Psoas muscle (tissue), 8 donors: ENCODE measurements around the gene NRN1. TPM values are rescaled to one million over a fixed set of nuclear protein-coding genes. Genes with fewer than 3 reads are reported as not detected.

ENCODE experiments used
- ATAC-seq, 4 donors: fragments of 200-7000 bp; cut with Tn5 transposase; one replicate each; pipeline ENCODE4 v1.9.1; 2020; ENCODE audit warnings: moderate library complexity in 3 of 4, mild to moderate bottlenecking in 2 of 4
- DNase-seq, 2 donors: peaks; one replicate each; pipeline ENCODE4 v3.0.0-alpha.2; 2020
- H3K27ac ChIP-seq: fragments of 200-600 bp; one replicate; pipeline ENCODE4 v1.8.0; 2022
- H3K27me3 ChIP-seq, 3 donors: fragments of 200-600 bp in 1 of 3; one replicate each; pipeline versions ENCODE4 v1.6.1 to v1.8.0; 2013 to 2022; ENCODE audit warnings: low read length in 2 of 3, mild to moderate bottlenecking in 2 of 3, moderate library complexity in 1 of 3; ENCODE audit not compliant: insufficient read depth in 3 of 3
- H3K36me3 ChIP-seq, 2 donors: fragments of 200-600 bp in 1 of 2; one replicate each; pipeline versions ENCODE4 v1.6.1 to v1.8.0; 2013 to 2022; ENCODE audit warnings: low read depth in 1 of 2, mild to moderate bottlenecking in 1 of 2, moderate library complexity in 1 of 2; ENCODE audit not compliant: insufficient read depth in 1 of 2
- H3K4me1 ChIP-seq: fragments of 200-600 bp; one replicate; pipeline ENCODE4 v1.8.0; 2022
- H3K4me3 ChIP-seq: fragments of 200-600 bp; one replicate; pipeline ENCODE4 v1.8.0; 2022; ENCODE audit warnings: mild to moderate bottlenecking
- H3K9me3 ChIP-seq: fragments of 200-600 bp; one replicate; pipeline ENCODE4 v1.8.0; 2022
- WGBS, 3 donors: extraction: QIAGEN DNeasy Blood & Tissue Kit; methylation state at CpG; one replicate each; pipeline versions ENCODE4 v1.1.6 to v1.1.7; 2013; 5-methylcytosine and 5-hydroxymethylcytosine counted together
- intact Hi-C, 2 donors: fragments of 100-400 bp; cut with DNase I; formaldehyde crosslinking; loops; one replicate each; pipeline versions ENCODE4 v1.11.0 to v1.14.2; 2022
- polyA plus RNA-seq, 3 donors: library from polyadenylated mRNA; stranded (reverse); fragments of 200-250 nt; gene quantifications; one replicate each; pipeline ENCODE4 v1.2.3, GENCODE V29; 2013
- total RNA-seq, 4 donors: library from RNA; stranded (reverse); fragmentation: NEBNext Ultra II Directional in 2 of 4; extraction: Animal tissue kit (Norgen Biotek cat#: 25700) in 2 of 4; gene quantifications; one replicate each; pipeline versions ENCODE4 v1.2.1 to v1.2.4, GENCODE V29; 2021 to 2023
- TF ChIP-seq, protein P1 (sequence below): fragments of 200-600 bp; IDR thresholded peaks from one replicate; pipeline ENCODE4 v1.8.0; 2022; ENCODE audit warnings: antibody characterized with exemption
- donor health status: healthy with polysubstance abuse.
- donor health status: DM: no; HTN: no; CAD: no; lungs with moderate emphysema.
- donor health status: Bipolar disorder and iron deficiency.
- donor health status: healthy.
- donor health status: DM: yes; HTN: yes; CAD: no.
- donor health status: DM: no; HTN: no; CAD: no.
- donor health status: DM: no; HTN: no; CAD: no.
- donor health status: DM: yes; HTN: yes; CAD: no.

The NRN1 gene
- total and polyA plus RNA-seq, 7 donors = 4.6 to 12.8 (median 7.7) TPM

DNA sequence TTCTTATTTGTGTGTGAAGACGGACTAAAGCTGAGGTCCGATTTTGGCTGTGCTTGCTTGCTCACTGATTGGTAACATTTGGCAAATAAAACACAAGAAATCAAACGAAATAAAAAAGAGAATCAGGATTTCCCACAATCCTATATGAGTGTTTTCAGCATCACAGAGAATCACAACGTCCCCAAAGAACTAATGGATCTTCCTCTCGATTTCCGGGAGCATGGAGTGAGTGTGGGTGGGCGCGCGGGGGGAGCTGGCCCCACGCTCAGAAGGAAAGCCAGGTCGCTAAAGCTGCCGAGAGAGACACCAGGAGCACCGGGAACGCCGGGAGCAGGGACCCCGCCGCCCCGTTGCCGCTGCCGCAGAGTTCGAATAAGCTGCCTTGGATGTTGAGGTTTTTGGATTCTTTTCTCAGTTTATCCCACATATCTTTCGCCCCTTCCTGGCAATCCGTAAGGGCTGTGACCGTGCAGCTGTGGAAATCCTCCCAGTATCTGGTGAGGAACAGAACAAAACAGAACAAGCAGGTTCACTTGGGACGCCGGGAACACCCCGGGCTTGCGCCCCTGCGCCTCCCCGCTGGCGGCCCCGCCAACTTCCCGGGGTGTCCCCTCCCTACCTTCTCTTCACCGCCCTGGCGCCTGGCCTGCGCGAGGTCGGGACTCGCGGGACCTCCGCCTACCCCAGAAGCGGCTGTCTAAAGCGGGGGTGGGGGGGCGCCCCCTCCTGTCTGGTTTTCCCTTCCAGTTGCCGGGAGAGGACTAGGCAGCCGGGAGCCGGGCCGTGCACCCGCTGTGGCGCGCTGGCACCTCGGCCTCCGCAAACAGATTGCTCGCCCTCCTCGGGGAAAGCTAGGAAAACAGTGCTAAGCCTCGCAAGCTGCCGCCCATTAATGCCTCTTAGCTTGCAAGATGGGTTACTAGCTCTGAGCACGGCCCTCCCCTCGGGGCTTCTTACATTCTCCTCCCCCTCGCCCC, 7.7 kb downstream of the NRN1 start:
- intact Hi-C loops = no loop called here
- peak overlapping the region; percentile 48 for H3K27ac ChIP-seq
- H3K4me1 ChIP-seq = peaks cover 36% of the 10 kb centered on the region
- H3K27me3 ChIP-seq = peaks cover 0 to 100% (median 68%) of the 10 kb centered on the region in 3 donors
- H3K4me3 ChIP-seq = peak overlapping the region; percentile 79
- H3K36me3 ChIP-seq = no peaks in the 10 kb centered on the region
- peak in 1 of 2 donors; percentile 63 for DNase-seq
- H3K9me3 ChIP-seq = no peaks in the 10 kb centered on the region
- TF ChIP-seq, protein P1, sequence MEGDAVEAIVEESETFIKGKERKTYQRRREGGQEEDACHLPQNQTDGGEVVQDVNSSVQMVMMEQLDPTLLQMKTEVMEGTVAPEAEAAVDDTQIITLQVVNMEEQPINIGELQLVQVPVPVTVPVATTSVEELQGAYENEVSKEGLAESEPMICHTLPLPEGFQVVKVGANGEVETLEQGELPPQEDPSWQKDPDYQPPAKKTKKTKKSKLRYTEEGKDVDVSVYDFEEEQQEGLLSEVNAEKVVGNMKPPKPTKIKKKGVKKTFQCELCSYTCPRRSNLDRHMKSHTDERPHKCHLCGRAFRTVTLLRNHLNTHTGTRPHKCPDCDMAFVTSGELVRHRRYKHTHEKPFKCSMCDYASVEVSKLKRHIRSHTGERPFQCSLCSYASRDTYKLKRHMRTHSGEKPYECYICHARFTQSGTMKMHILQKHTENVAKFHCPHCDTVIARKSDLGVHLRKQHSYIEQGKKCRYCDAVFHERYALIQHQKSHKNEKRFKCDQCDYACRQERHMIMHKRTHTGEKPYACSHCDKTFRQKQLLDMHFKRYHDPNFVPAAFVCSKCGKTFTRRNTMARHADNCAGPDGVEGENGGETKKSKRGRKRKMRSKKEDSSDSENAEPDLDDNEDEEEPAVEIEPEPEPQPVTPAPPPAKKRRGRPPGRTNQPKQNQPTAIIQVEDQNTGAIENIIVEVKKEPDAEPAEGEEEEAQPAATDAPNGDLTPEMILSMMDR = peak; percentile 6
- WGBS, 3 donors = 6 to 9% (median 7%) methylated on average over 56 to 60 of the region's 60 CpGs
- ATAC-seq = peak in 2 of 4 donors; percentile 28 to 30

DNA sequence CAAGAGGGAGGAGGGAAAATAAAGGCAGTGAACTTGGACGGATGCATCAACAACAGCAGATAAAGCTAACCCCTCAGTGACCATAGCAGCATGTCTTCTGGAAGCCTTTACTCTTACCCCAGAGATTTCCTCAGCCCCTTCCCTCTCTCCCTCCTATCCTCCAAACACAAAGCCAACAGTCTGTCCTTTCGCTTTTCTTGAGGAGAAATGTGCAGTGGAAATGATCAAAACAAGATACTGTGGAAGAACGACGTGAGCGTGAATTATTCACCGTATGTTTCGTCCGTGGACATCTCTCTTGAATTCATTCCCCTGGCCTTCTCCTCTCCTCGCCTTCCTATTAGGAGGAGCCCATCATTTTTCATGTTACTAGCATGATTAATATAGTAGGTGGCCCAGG, 8.5 kb downstream of the NRN1 start:
- H3K27ac ChIP-seq = no peak overlapping the region
- WGBS, 3 donors = 35 to 46% (median 39%) methylated on average over 9 of the region's 9 CpGs
- TF ChIP-seq, protein P1 = no peak
- no peak for DNase-seq
- H3K27me3 ChIP-seq = peaks cover 0 to 100% (median 63%) of the 10 kb centered on the region in 3 donors
- intact Hi-C loops = no loop called here
- peak overlapping the region; percentile 79 for H3K4me3 ChIP-seq
- peaks cover 28% of the 10 kb centered on the region for H3K4me1 ChIP-seq
- ATAC-seq = no peak
- no peaks in the 10 kb centered on the region for H3K9me3 ChIP-seq
- H3K36me3 ChIP-seq = no peaks in the 10 kb centered on the region

DNA sequence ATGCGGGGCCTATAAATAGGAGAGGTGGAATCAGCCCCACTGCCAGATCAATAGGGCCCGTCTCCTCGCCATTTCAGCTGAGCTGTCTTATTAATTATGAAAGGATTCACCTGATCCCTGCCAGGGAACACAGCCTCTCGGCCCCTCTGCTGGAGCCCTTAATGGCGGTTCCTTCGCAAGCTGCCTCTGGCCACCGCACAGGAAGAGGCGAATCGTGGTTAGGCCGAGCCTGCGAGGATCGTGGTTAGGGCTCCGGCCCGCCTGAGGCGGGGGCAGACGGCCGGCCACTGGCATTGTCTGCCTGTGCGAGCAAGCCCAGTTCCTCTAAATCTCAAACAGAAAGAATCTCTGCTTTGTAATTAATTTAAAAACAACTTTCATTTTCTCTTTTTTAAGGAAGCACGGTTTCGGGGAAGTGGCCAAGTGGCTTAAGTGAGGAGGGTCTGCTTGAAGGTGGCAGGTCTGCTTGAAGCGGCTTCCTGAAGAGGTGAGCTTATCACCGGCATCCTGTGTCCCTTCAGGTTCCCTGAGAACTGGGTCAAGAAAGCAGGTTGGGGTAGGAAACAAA, 9.2 kb downstream of the NRN1 start:
- peaks cover 0 to 100% (median 59%) of the 10 kb centered on the region in 3 donors for H3K27me3 ChIP-seq
- WGBS, 3 donors = 38 to 43% (median 38%) methylated on average over 22 of the region's 22 CpGs
- H3K9me3 ChIP-seq = no peaks in the 10 kb centered on the region
- peak overlapping the region; percentile 79 for H3K4me3 ChIP-seq
- DNase-seq (peak in 1 of 2 donors; percentile 56), ATAC-seq (peak in 1 of 4 donors; percentile 31)
- TF ChIP-seq, protein P1 = no peak
- H3K4me1 ChIP-seq = peaks cover 24% of the 10 kb centered on the region
- H3K36me3 ChIP-seq = no peaks in the 10 kb centered on the region
- intact Hi-C loops = no loop called here
- H3K27ac ChIP-seq = peak overlapping the region; percentile 67

DNA sequence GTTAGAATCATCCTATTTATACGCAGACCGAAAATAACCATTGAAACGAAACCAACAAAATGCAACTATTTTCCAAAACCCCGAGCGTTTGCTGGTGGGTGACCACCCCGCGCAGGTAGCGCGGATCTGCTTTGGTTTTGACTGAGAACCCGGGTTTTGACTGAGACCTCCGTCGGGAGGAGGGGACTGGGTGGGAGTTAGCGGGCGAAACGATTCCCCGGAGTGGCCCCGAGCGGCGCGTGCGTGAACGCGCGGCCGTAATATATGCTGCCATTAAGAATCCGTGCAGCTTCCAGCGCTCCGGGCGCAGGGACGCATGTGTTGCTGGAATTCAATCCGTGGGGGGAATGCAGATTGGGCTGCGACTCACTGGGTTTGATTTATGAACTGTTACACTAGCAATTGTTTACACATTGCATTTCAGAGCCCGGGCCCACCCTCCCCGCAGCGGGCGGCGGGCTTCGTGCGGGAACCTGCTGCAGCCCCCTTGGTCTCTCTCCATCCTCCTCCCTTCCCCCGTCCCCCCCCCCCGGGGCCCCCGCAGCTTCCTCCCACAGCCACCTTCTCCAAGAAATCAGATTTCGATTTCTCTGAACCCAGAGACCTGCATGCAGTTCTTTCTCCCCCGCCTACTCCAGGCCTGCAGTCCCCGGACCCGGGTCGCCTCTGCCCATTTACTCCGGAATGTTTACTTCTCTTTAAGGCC, 9.9 kb downstream of the NRN1 start:
- H3K27me3 ChIP-seq = peaks cover 0 to 100% (median 53%) of the 10 kb centered on the region in 3 donors
- ATAC-seq = peak; percentile 34 to 61 (median 42)
- intact Hi-C loops = no loop called here

More for the DNA sequence above, 9.9 kb downstream of the NRN1 start:
- TF ChIP-seq, protein P1 = no peak
- Histone ChIP-seq H3K36me3 (no peaks in the 10 kb centered on the region), H3K9me3 (no peaks in the 10 kb centered on the region), H3K4me1 (peaks cover 24% of the 10 kb centered on the region), H3K4me3 (peak overlapping the region; percentile 79), H3K27ac (peak overlapping the region; percentile 67)
- no peak for DNase-seq
- WGBS, 3 donors = 3 to 4% (median 4%) methylated on average over 45 to 48 of the region's 48 CpGs
